ENCODE data around the gene LARP1.
"Not testable (repeated sequence)": the region's sequence is repeated elsewhere in the genome, so short reads cannot be mapped to it uniquely, and the experiment has no call there.

LARP1 gene

DNA sequence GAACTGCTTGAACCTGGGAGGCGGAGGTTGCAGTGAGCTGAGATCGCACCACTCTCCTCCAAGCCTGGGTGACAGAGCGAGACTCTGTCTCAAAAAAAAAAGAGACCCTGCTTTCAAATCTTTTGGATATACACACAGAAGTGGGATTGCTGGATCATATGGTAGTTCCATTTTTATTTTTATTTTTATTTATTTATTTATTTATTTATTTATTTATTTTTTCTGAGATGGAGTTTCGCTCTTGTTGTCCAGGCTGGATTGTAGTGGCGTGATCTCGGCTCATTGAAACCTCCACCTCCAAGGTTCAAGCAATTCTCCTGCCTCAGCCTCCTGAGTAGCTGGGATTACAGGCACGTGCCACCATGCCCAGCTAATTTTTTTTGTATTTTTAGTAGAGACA is 19.8 kb upstream of the LARP1 start:
- DNase-seq (ENCODE audit: low spot score) = not testable (repeated sequence)

DNA sequence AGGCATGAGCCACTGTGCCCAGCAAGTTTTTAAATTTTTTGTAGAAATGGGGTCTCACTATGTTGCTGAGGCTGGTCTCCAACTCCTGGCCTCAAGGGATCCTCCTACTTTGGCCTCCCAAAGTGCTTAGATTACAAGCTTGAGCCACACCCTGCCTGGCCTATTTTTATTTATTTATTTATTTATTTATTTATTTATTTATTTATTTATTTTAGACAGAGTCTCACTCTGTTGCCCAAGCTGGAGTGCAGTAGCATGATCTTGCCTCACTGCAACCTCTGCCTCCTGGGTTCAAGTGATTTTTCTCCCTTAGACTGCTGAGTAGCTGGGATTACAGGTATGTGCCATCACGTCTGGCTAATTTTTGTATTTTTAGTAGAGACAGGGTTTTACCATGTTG is 18.8 kb upstream of the LARP1 start:
- not testable (repeated sequence) for DNase-seq (ENCODE audit: low spot score)

DNA sequence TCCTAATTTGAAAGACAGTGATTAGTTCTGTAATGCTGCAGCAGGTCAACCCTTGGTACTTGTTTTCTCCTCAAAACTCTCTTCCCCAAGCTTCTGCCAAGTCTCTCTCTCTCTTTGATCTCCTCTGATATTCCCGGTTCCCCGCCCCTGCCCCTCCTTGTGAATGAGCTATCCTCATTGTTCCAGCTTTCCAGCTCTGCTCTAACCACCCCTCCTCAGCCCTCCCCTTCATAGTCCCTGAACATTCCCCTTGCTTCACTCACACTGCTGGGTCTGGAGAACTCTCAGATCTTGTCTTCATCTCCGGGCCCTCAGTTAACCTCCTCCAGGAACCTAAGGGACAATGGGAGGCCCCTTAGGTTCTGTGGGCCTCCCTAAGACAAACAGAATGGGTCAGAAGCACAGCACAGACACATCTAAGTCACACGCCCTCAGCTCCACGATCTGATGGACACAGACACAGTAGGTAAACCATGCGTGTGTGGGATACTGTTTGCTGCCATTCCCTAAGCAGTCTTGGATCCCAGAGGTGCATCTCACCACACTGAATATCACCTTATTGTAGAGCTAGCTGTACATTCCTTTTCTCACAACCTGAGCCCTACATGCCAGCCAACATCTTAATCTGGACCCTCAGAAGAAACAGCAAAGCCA is 17.4 kb upstream of the LARP1 start:
- DNase-seq (ENCODE audit: low spot score) = peak; percentile 67

DNA sequence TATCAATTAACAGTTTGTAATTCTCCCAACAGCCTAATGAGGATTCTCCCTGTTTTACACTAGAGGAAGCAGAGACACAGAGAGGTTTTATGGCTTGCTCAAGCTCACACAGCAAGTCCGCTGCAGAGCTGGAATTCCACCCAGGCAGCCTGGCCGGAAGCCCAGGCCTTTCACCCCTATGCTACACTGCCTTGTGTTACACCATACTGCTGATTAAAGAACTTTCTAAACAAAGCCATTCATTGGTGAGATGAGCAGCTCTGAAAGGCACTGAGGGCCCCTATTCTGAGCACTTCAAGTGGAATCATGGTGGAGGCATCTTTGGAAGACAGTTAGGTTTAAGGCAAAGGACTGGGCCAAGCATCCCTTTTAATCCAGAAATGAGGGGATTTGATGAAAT is 14.7 kb upstream of the LARP1 start:
- no peak for DNase-seq (ENCODE audit: low spot score)

GRCh38 chr5:154740957-154741356 is 14.2 kb upstream of the LARP1 start:
- DNase-seq (ENCODE audit: low spot score) = no peak

GRCh38 chr5:154741415-154741814 is 13.8 kb upstream of the LARP1 start:
- DNase-seq (ENCODE audit: low spot score) = no peak

DNA sequence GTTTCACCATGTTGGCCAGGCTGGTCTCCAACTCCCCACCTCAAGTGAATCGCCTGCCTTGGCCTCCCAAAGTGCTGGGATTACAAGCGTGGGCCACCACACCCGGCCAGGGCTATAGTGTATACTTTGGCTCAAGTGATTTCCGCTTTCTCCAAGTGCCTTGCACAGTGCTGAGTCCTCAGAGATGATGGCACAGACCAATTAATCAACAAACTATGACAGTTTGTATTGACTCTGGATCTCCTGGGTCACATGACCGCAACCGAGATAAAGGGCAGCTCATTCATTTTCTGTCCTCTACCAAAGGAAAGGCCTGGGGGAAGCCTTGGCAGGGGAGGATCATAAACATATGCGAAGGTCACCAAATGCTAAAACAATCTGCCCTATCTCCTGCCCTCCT is 11.4 kb upstream of the LARP1 start:
- no peak for DNase-seq (ENCODE audit: low spot score)

GRCh38 chr5:154745349-154745748 is 9.8 kb upstream of the LARP1 start:
- no peak for DNase-seq (ENCODE audit: low spot score)

DNA sequence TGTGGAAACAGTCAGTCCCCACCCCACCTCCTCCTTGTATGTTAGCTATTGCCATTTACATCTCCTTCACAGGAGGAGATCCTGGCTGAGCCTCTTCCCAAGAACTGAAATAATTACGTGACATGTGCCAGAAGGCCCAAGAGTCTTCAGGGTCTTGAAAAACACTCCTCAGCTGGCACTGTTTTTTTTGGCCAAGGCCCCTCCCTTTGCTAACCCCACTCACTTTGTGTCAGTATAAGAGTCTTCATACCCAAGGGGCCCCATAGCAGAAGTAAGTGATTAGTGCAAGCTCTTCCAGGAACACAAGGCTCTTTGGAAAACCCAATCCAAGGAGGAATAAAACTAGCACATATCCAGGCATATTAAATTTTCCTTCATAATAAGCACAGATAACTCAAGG is 5.7 kb upstream of the LARP1 start:
- no peak for DNase-seq (ENCODE audit: low spot score)

DNA sequence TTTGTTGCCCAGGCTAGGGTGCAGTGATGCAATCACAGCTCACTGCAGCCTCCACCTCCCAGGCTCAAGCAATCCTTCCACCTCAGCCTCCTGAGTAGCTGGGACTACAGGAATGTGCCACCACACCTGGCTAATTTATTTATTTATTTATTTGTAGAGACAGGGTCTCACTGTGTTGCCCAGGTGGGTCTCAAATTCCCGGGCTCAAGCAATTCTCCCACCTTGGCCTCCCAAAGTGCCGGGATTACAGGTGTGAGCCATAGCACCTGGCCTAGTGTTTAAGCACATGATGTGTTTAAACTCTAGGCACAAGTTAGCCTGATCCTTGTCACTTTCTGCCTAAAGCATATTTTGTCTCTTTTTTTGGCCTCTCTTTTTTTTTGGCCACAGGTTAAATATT is 4.5 kb upstream of the LARP1 start:
- not testable (repeated sequence) for DNase-seq (ENCODE audit: low spot score)

- no peak for DNase-seq (ENCODE audit: low spot score)
These were observed 3.3 kb upstream of the LARP1 start for GRCh38 chr5:154751854-154752253.

DNA sequence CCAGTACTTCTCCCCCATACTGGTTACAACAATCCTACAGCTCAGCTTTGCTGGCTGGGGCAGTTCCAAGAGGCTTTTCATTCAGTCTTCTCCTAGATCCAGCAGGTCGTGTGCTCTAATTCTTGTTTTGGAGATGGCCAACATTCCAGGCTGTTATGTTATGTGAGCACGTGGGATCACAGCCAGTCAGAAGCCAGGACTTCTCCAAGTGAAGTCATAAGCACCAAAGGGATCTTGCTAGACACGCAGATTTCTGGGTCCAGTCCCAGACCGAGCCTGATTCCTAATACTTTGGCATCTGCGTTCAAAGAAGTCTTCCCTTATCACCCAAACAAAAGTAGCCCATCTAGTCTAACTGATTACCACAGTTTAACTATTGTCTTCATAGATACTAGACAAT is 1.4 kb upstream of the LARP1 start:
- DNase-seq (ENCODE audit: low spot score) = peak; percentile 76

DNA sequence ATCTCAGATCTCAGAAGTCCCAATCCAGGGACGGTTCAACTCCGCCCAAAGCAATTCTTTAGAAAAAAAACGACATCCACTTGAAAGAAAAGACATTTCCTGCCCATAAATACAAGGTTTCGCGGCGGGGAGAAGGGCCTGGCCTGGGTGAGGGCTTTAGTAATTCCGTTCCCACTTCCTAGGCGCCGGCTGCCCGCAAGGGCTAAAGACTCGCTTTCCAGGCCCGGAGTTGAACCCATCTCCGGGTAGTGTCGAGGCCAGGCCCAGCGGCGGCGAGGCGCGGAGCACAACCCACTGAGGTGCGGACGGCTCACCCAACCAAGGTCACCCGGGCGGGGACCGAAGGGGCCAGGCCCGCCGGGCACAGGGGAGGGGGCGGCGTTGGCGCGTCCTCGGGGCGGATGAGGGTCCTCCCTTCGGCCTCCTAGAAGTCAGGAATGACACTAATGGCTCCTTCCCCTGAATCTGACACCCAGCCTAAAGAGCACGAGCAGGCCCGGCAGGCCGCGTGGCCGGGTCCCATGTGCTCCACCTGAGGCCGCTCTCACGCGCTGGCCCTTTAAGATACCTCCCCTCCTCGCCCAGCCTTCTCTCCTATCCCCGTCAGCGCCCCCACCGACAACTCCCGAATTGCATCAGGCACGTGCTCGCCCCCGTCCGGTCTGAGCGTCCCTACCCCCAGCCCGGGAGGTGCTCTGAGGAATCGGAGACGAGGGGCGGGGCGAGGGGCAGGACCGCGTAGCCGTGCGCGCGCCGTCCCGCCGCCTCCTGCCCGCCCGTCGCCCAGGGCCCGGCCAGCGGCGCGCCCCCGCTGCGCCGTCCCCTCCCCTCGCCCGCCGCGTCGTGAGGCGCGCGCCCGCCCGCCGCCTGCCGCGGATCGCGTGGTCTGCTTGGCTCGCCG is 467 bp upstream of the LARP1 start:
- DNase-seq (ENCODE audit: low spot score) = peak; percentile 100

GRCh38 chr5:154756009-154756867 is 1.1 kb downstream of the LARP1 start:
- no peak for DNase-seq (ENCODE audit: low spot score)

DNA sequence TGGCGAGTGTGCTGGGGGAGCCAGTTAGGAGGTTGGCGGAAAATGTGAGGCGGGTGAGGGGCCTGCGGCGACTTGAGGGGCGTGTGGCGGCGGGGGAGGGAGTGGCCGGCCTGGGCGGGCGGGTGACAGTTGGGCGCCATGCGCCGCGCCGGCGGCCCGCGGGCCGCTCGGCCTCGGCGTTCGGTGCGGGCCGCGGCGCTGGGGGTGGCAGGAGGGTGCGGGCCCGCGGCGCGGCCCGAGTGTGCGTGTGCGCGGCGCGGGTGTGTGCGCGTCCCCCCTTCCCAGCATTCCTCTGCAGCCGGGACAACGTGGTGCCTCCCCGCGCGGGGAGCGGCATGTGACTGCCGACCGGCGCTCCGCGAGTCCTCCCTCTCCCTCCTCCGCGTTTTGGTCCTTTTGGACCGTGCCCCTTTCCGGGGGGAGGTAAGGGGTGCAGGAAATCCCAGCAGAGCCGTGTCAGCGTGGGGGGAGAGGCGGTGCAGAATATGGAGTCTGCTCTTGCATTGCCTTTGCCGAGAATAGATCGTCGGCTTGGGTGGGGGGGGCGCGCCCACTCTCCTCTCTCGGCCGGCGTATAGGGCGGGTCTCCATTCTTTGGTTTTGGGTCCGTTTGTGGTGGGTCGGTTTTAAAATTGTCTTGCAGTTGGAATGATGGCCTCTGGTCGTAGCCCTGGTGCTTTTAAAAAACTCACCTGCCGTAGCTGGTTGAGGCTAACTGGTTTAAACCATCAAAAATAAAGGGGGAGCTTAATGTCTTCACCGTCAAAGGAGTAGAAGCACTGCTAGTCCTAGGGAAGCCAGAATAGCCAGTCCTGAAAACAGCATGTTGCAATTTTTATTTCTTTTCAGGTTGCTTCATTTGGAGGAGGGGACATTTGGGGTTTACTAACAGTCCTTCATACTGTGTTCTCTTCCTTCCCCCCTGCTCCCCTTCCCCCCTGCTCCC is 2.0 kb downstream of the LARP1 start:
- peak; percentile 48 for DNase-seq (ENCODE audit: low spot score)

DNA sequence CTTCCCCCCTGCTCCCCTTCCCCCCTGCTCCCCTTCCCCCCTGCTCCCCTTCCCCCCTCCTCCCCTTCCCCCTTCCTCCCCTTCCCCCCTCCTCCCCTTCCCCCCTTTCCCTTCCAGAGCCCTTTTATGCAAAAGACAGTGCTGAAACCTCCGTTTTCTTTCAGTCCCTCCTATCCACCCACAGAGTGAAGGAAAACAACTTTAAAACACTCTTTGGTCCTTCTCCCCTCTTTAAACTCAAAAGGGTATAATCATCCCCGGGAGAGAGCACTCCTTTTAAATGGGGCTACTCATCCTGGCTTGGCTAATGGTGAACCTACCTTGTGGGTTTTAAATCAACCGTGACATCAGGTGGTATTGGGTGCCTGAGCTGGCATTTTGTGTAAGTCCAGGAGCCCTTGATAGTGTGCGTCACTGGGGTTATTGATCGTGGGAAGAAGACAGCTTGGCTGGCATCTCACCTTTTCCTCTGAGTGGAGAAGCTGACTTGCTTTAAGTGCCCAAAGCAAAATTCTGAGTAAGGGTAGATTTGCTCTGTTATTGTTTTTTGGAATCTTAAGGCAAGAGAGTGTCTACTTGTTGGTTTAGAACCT is 2.7 kb downstream of the LARP1 start:
- peak; percentile 55 for DNase-seq (ENCODE audit: low spot score)

DNA sequence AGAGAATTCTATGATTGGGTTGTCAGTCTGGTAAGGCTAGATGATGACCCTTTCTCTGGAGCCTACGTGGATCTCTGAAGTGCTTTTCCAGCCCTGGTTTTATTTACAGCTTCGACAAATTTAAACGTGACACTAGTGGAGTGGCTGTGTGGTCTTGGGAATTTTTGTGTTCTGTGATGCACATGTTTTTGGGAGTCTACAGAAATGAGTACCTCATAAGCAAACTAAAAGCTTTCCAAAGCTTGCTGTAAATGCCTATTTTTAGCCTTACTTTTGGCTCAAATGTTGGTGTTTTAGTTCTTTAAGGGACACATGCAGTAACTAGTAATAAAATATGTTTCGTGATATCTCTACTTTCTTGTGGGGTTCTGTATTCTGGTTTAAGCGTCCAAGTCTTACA is 3.3 kb downstream of the LARP1 start:
- no peak for DNase-seq (ENCODE audit: low spot score)

- DNase-seq (ENCODE audit: low spot score) = no peak
These were observed 3.8 kb downstream of the LARP1 start for GRCh38 chr5:154758977-154759376.

DNA sequence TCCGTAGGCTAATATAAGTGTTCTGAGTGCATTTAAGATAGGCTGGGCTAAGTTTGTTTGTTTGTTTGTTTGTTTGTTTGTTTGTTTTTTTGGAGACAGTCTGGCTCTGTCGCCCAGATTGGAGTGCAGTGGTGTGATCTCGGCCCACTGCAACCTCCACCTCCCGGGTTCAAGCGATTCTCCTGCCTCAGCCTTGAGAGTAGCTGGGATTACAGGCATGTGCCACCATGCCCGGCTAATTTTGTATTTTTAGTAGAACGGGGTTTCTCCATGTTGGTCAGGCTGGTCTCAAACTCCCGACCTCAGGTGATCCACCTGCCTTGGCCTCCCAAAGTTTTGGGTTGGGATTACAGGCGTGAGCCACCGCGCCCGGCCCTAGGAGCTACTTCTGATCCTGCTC is 4.7 kb downstream of the LARP1 start:
- DNase-seq (ENCODE audit: low spot score) = not testable (repeated sequence)

- no peak for DNase-seq (ENCODE audit: low spot score)
These were observed 6.0 kb downstream of the LARP1 start for GRCh38 chr5:154761046-154761736.
